IPS-15b (cell line): ENCODE results near the gene FAT1.
"Not testable (repeated sequence)": the region's sequence is repeated elsewhere in the genome, so short reads cannot be mapped to it uniquely, and the experiment has no call there.

Experiments used
- H3K27me3 ChIP-seq: one replicate; pipeline ENCODE4 v1.6.1; 2013; ENCODE audit warnings: low read length; ENCODE audit not compliant: control insufficient read depth, insufficient read depth
- H3K36me3 ChIP-seq: one replicate; pipeline ENCODE4 v1.6.1; 2013; ENCODE audit warnings: low read length; ENCODE audit not compliant: control insufficient read depth, insufficient read depth
- H3K4me1 ChIP-seq: one replicate; pipeline ENCODE4 v1.6.1; 2013; ENCODE audit warnings: mild to moderate bottlenecking, low read length; ENCODE audit not compliant: control insufficient read depth, insufficient read depth
- H3K4me3 ChIP-seq: one replicate; pipeline ENCODE4 v1.5.1; 2013; ENCODE audit warnings: low read depth, low read length
- H3K9ac ChIP-seq: one replicate; pipeline ENCODE4 v1.6.1; 2013; ENCODE audit warnings: low read depth, mild to moderate bottlenecking, low read length
- H3K9me3 ChIP-seq: one replicate; pipeline ENCODE4 v1.6.1; 2013; ENCODE audit warnings: mild to moderate bottlenecking, low read length; ENCODE audit not compliant: control insufficient read depth, insufficient read depth

The FAT1 gene

DNA sequence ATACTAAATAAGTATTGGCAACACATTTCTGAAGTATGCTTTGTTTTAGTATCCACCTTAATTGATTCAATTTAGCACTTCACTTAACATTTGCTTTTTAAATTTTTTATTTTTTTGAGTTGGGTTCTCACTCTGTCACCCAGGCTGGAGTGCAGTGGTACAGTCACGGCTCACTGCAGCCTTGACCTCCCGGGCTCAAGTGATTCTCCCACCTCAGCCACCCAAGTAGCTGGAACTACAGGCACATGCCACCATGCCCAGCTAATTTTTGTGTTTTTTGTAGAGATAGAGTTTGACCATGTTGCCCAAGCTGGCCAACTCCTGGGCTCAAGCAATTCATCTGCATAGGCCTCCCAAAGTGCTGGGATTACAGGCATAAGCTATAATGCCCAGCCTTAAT lies 38.3 kb upstream of the FAT1 start:
- H3K4me3 ChIP-seq, H3K9me3 ChIP-seq, H3K36me3 ChIP-seq, H3K9ac ChIP-seq, H3K4me1 ChIP-seq, H3K27me3 ChIP-seq: not testable (repeated sequence)

DNA sequence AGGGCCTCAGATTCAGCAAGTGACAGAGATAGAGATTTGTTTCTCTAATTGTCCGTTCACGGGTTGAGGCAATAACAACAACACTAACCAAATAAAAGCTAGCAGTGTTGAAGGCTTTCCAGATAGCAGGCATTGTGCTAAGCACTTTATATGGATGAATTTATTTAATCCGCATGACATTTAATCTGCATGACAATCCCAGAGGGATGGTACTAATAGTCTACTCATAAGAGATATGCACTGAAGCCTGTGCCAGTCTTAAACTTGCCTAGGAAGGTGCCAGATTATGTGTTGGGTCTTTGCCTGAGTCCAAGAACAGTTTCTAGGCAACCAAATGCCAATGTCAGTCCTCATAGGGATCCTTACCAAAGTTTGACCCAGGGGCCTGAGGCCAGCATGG lies 37.7 kb upstream of the FAT1 start:
- Histone ChIP-seq H3K9ac (no peak overlapping the region), H3K4me1 (no peaks in the 10 kb centered on the region), H3K4me3 (no peak overlapping the region), H3K27me3 (no peaks in the 10 kb centered on the region), H3K36me3 (no peaks in the 10 kb centered on the region), H3K9me3 (no peaks in the 10 kb centered on the region)

DNA sequence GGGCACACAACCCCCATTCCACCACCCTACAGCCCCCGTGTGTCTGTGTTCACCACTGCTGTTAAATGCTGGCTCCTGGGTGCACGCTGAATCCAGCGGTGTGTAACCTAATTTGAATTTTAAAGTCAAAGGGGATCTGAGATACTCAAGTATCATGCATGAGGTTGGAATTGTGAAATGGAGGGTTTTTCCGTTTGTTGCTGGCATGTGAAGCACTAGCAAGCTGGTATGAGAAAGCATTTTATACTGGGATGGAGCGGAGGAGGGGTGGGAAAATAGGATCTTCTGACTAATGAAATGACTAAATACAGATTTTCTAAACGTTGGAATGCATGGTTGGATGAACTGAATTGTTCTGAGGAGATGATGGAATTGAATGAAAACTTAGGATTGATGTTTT lies 36.9 kb upstream of the FAT1 start:
- Histone ChIP-seq H3K4me1 (no peaks in the 10 kb centered on the region), H3K9ac (no peak overlapping the region)

DNA sequence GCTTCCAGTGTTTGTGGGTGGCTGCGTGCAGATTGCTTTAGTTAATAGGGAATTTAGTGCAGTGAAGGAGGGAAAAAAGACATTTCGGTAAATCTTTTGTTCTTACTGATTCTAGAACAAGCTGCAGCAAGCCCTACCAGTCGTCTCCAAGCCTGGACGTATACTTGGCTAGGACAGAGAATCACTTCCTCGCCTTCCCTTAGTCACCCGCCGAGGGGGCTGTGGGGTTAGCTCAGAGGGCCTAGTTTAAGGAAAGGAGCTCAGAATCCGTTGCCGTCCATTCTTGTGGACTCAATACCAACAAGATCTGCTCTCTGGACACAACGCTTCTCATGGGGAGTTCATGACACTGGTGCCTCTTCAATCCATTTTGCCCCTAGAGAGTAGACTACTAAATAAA lies 36.3 kb upstream of the FAT1 start:
- H3K36me3 ChIP-seq = no peaks in the 10 kb centered on the region
- H3K9me3 ChIP-seq = no peaks in the 10 kb centered on the region
- no peak overlapping the region for H3K4me3 ChIP-seq
- no peaks in the 10 kb centered on the region for H3K27me3 ChIP-seq
- no peak overlapping the region for H3K9ac ChIP-seq
- no peaks in the 10 kb centered on the region for H3K4me1 ChIP-seq

More for the DNA sequence above, 36.9 kb upstream of the FAT1 start:
- Histone ChIP-seq H3K36me3 (no peaks in the 10 kb centered on the region), H3K27me3 (no peaks in the 10 kb centered on the region), H3K4me3 (no peak overlapping the region), H3K9me3 (no peaks in the 10 kb centered on the region)

DNA sequence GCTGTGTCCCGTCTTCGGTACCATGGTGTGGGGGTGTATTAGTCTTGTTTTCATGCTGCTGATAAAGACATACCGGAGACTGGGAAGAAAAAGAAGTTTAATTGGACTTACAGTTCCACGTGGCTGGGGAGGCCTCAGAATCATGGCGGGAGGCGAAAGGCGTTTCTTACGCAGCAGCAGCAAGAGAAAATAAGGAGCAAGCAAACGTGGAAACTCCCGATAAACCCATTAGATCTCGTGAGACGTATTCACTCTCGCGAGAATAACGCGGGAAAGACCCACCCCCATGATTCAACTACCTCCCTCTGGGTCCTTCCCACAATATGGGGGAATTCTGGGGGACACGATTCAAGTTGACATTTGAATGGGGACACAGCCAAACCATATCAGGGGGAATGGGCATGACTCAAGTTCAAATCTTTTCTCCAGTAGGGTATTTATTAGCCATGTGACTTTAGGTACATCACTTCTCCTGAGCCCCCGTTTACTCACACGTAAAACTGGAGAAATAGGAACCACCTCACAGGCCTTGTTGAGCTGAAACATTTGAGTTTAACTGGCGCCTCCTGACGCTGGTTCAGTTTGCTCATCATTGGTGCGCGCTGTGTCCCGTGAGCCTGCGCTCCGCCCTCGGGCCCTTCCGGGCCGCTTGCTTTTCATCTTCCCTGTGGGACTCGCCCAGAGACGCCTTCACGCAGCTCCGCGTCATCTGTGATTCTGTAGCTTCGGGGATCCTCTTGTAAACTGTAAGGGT lies 35.5 kb upstream of the FAT1 start:
- no peak overlapping the region for H3K4me3 ChIP-seq
- H3K27me3 ChIP-seq = no peaks in the 10 kb centered on the region
- no peaks in the 10 kb centered on the region for H3K9me3 ChIP-seq
- H3K9ac ChIP-seq = no peak overlapping the region
- no peaks in the 10 kb centered on the region for H3K4me1 ChIP-seq
- no peaks in the 10 kb centered on the region for H3K36me3 ChIP-seq

- H3K9ac ChIP-seq = no peak overlapping the region
- no peaks in the 10 kb centered on the region for H3K9me3 ChIP-seq
- H3K4me1 ChIP-seq = no peaks in the 10 kb centered on the region
- H3K36me3 ChIP-seq = no peaks in the 10 kb centered on the region
- H3K27me3 ChIP-seq = no peaks in the 10 kb centered on the region
- no peak overlapping the region for H3K4me3 ChIP-seq
Measured at GRCh38 chr4:186757696-186758355, 34.2 kb upstream of the FAT1 start.

GRCh38 chr4:186756550-186756949 lies 32.9 kb upstream of the FAT1 start:
- H3K36me3 ChIP-seq, H3K4me1 ChIP-seq, H3K9ac ChIP-seq, H3K4me3 ChIP-seq, H3K27me3 ChIP-seq, H3K9me3 ChIP-seq: not testable (repeated sequence)

GRCh38 chr4:186755550-186756519 lies 32.2 kb upstream of the FAT1 start:
- H3K36me3 ChIP-seq = no peaks in the 10 kb centered on the region
- no peak overlapping the region for H3K9ac ChIP-seq
- H3K4me1 ChIP-seq = no peaks in the 10 kb centered on the region
- H3K9me3 ChIP-seq = no peaks in the 10 kb centered on the region
- H3K27me3 ChIP-seq = no peaks in the 10 kb centered on the region
- H3K4me3 ChIP-seq = no peak overlapping the region

- H3K4me1 ChIP-seq = no peaks in the 10 kb centered on the region
- H3K4me3 ChIP-seq = no peak overlapping the region
- no peak overlapping the region for H3K9ac ChIP-seq
- no peaks in the 10 kb centered on the region for H3K9me3 ChIP-seq
- no peaks in the 10 kb centered on the region for H3K27me3 ChIP-seq
- no peaks in the 10 kb centered on the region for H3K36me3 ChIP-seq
Measured at GRCh38 chr4:186754976-186755375, 31.3 kb upstream of the FAT1 start.

DNA sequence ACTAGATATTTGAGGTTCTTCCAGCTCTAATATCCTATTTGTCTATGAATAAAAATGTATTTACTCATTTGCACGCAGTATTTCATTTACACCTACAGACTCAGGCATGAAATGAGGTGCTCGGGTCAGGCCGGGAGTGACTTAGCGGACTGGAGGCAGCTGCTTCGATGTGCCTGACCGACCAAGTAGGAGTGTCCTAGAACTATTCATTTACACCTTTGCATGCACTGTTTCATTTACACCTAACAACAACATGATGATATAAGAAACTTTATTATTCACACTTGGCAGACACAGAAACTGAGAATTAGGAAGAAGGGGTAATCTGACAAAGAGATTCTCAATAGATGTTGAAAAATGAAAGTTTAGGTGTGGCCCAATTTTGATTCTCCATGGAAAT lies 28.7 kb upstream of the FAT1 start:
- H3K9me3 ChIP-seq = no peaks in the 10 kb centered on the region
- H3K36me3 ChIP-seq = no peaks in the 10 kb centered on the region
- H3K4me1 ChIP-seq = no peaks in the 10 kb centered on the region
- no peak overlapping the region for H3K9ac ChIP-seq
- H3K4me3 ChIP-seq = no peak overlapping the region
- H3K27me3 ChIP-seq = no peaks in the 10 kb centered on the region

- no peaks in the 10 kb centered on the region for H3K27me3 ChIP-seq
- no peaks in the 10 kb centered on the region for H3K36me3 ChIP-seq
- no peak overlapping the region for H3K4me3 ChIP-seq
- no peaks in the 10 kb centered on the region for H3K4me1 ChIP-seq
- H3K9me3 ChIP-seq = no peaks in the 10 kb centered on the region
- no peak overlapping the region for H3K9ac ChIP-seq
Measured at GRCh38 chr4:186749611-186750281, 26.1 kb upstream of the FAT1 start.
